Activated gamma-delta T cell treated with Interleukin-2 at 50 U/mL for 16 hours (primary cell): ENCODE measurements around the gene FHOD3.

ENCODE experiments used
- DNase-seq: peaks from one replicate; pipeline ENCODE4 v3.0.0-alpha.2; 2020

The FHOD3 gene

DNA sequence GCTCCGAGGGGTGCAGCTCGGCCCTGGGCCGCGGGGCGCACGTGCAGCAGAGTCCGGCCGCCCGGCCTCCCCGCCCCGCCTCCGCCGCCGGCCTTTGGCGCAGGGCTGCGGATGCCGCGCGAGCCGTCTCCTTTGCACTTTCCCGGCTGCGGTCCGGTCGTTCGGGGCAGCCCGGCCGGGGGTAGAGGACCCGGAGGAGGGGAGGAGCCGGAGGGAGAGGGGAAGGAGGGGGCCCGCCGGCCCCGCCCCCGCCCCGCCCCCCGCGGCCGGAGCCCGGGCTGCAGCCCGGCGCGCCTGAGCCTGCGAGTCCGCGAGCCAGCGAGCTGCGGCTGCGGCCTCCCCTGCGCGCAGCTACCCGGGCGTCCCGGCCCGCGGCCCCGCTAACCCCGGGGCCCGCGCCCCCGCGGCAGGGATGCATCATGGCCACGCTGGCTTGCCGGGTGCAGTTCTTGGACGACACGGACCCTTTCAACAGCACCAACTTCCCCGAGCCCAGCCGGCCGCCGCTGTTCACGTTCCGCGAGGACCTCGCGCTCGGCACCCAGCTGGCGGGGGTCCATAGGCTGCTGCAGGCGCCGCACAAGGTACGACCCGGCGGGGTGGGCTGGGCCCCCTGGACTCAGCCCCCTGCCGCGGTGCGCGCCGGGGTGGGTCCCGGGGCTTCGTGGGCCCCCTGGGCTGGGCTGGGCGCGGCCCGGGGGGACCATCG, at the start of gene FHOD3:
FHOD3 (plus strand) TSS at position 297 of the 709 bp plus-strand sequence; CDS start at position 420, 123 bp downstream.
- no peak for DNase-seq

DNA sequence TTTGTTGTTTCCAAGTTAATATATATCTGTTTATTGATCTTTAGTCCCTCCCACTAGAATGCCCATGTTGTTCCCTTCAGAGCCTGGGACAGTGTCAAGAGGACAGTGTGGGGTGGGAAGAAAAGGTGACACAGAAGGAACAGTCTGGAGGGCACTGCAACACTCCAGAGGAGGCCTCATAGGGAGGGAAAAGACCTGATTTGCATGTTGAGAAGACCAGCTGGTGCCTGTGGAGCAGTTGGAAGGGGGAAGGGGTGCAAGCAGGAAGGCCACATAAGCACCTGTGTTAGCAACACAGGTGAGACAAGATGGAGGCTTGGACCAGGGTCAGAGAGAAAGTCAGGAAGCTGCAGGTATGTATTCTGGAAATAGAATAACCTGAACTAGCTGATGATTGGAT, 48.1 kb upstream of the FHOD3 start:
- no peak for DNase-seq

DNA sequence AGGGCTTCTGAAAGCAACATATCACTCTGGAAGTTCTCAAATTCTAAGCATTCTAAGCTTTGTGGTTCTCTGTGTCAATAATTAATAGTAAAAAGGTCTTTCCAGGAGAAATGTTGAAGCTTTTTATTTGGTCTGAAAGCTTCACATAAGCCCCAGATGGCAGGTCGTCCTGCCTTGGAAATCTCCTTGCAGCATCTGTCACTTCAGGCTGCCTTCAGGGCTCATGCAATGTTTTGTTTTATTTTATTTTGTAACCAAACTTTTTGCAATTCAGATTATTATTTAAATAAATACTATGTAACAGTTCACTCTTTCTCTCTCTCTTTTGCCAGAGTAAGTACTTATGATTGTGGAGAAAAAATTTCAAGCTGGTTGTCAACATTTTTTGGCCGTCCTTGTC, 46.7 kb upstream of the FHOD3 start:
- no peak for DNase-seq

DNA sequence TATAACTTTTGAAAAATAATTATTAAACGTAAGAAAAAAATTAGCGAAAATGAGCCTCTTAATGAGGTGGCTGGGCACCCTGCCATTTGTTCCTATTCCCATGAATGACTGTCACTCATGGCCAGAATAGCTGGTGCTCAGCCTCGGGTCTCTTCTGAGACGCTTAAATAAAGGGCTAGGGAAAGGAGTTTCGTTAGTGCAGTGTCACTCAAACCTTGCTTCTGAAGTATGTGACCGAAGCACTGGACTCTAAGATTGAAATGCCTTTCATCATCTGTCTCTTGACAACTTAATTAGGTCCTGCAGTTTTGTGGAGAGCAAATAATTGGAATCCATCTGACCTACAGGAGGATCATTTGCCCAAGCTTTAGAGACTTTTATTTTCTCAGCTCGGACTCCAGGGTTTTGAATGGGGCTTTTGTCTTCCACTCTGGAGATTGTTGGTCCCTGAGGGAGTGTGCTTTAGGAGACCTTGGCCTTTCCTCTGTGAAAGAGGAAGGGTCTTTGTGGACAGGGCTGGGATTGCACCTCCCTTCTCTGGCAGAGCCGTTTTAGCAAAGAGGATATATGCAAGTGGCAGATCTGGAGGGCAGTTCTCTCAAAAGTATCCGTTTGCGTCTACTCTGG, 42.3 kb upstream of the FHOD3 start:
- DNase-seq, result no peak

DNA sequence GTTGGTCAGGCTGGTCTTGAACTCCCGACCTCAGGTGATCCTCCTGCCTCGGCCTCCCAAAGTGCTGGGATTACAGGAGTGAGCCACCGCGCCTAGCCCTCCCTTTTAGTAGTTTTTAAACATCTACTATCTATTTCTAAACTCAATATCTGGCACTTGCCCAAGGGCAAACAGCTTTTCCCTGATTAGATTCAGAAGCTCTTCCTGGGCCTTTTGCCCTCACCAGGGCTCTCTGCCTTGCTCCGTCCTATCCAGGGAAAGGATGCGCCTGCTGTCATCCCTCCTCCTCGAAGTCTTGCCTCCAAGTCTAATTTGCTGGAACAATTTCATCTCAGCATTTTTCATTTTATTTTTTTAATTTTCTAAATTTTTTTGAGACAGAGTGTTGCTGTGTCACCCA, 41.4 kb upstream of the FHOD3 start:
- DNase-seq, result no peak

DNA sequence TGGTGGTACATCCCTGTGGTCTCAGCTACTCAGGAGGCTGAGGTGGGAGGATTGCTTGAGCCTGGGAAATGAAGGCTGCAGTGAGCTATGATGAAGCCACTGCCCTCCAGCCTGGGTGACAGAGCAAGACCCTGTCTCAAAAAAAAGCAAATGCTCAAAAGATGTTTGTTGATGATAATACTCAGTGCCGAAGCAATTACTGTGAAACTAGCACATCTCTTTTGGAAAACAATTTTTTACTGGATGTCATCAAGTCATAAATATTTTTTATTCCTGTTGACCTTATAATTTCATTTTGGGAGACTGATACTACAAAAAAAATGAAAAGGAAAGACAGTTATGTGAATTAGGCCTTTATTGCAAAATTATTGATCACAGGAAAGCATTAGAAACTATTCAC, 34.5 kb upstream of the FHOD3 start:
- DNase-seq, result no peak

DNA sequence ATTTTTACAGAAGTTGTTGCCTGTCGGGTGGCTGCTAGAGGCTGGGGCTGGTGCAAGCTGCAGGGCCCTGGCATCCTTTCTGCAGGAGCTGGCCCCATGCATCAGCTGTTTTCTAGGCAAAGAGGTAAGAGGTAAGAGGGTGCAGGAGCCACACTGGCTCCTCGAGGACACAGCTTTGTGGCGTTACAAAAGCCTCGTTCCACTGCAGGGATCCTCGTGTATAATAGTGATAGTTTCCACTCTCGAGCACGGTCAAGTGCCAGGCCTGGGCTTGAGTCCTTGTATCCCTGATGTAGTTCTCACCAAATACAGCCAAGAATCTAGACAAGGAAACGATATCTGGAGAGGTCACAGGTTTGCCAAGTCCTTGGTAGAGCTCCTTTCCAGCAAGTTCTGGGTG, 33.2 kb upstream of the FHOD3 start:
- DNase-seq, result no peak

DNA sequence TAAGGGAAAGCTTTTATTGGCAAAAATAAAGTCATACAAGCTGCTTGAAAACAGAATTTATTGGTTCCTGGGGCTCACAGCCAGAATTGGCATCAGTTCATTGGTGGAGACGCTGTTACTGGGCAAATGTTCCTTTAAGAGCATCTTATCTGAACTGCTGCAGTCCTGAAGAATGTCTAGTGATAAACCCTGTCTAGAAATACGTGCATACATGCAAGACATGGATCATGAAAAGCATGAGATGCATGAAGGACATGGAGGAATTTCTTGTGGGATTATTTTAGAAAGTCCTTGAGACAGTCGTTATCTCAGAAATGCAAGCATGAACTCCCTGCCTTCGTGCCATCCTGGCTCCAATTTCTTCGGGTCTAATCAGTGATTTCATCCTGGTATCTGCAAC, 32.5 kb upstream of the FHOD3 start:
- DNase-seq, result no peak

DNA sequence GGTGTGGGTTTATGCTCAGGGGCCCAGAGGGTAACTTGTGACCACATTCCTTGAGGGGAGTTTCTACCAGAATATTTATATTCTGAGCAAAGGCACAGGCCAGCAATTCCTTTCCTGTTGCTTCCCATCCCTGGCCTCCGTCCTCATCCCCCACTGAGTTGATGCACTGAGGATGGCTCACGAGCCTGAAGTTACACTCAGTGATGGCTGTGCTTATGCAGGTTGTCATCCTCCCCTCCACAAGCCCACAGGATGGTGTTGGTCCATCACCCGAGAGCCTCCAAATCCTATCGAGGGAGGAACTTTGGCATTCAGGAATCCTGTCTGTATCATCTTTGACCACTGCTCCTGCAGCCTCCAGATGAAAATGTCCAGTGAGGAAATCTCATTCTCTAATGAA, 28.4 kb upstream of the FHOD3 start:
- DNase-seq, result no peak

DNA sequence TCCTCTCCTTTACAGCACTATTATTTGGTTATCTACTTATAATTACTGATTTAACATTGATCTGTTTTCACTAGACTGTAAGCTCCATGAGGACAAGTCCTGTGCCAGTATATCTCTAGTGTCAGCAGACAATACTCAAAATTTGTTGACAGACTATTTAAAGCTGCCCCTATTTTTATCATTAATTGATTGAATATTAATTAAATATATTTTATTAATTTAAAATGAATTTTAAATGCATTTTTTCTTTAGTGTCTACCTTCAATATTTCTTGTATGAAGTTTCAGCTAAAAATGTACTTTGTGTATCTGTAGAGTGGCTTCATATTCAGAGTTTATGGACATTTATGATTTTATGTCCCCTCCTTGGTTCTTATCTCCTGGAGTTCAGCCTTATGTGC, 26.4 kb upstream of the FHOD3 start:
- no peak for DNase-seq

DNA sequence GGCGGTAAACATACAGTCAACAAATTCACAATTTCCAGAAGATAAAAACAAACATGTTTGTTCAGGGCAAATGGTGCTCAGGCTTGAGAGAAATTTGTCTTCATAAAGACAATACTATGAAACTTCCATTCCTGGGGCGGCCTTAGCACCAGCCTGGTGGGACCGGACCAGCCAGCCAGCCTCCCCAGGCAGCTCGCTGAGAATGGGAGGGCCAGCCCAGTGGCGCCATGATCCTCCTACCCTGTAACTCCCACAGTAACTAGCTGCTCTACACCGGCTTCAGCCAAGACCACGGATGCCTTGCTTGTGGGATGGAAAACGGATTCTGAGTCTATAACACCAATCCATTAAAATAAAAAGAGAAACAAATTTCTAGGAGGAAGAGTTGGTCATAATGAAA, 24.2 kb upstream of the FHOD3 start:
- DNase-seq, result no peak

DNA sequence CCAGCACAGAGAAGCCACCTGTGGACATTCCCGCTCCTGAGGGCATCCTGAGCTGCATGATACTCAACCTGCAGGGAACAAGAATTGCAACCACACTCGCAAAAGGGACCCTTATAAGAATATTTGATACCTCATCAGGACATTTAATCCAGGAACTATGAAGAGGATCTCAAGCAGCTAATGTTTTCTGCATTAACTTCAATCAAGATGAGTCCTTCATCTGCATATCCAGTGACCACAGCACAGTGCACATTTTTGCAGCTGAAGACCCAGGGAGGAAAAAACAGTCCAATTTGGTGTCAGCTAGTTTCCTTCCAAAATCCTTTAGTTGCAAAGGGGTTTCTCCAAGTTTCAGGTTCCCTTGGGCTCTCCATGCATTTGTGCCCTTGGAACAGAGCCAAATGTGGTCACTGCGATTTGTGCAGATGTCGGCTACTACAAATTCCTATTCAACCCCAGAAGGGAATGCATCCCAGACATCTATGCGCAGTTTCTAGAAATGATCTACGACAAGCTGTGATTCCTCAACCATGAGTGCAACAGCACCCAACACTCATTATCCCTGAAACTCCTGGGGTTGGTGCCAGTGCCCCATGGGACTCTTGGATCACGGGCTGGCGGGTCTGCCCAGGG, 23.3 kb upstream of the FHOD3 start:
- no peak for DNase-seq

DNA sequence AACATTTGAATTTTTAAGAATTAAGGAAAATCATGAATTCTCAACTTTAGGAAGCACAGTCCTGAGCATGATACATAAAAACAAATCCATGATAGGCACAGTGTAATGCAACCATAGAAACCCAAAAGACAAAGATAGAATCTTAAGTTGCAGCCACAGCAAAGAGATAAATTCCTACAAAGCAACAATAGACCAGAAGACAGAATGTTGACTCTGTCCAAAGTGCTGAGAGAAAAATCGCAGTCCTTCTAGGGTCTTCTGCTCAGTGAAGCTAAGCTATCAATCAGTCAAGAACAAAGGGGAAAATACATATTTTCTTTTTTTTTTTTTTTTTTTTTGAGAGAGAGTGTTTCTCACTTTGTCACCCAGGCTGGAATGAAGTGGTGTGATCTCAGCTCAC, 22.0 kb upstream of the FHOD3 start:
- DNase-seq, result no peak

DNA sequence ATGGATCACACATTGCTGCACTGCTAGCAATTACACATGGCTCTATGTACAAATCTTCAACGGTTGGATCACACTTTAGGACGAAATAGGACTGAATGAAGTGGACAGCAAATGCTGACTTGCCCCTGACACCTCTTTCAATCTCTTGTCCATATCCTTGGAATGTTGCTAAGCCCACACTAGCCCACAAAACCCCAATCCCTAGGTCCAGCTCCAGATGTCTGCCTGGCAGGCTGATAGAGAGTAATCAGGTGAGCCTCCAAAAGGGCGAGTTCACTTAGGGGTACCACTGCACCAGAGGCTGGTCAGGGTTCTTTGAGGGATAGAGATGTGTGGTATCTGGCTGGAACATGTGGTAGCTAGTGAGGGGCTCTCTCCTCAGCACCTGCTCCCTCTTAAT, 18.5 kb upstream of the FHOD3 start:
- DNase-seq, result no peak

DNA sequence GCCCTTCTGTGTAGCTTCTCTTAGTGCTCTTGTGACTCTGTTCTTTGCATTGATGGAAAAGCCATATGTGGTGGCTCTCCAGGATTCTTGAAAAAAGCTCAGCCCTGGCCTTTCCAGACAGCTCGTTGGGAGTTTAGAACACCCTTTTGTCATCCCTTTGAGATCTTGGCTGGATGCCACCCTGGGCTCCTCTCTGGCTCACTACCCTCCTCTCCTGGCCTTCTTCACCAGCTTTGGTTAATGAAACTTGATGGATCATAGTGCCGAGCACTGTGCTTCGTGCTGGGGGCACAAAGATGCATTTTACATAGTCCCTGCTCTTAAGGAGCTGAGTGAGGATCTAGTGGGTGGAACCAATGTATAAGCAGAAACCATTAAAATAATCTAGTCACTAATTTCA, 15.6 kb upstream of the FHOD3 start:
- DNase-seq, result no peak

DNA sequence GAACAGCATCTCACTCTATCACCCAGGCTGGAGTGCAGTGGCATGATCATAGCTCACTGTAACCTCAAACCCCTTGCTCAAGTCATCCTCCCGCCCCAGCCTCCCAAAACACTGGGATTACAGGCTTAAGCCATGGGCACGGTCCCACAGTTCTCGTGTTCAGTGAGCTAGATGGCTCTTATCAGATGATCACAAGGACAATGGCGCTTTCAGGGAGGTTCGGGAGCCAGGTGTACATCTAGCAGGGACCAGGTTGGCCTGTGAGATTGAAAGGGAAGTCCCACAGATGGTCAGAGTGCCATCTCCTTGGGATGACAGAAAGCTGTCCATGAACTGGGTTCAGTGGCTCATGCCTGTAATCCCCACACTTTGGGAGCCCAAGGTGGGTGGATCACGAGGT, 14.1 kb upstream of the FHOD3 start:
- no peak for DNase-seq

DNA sequence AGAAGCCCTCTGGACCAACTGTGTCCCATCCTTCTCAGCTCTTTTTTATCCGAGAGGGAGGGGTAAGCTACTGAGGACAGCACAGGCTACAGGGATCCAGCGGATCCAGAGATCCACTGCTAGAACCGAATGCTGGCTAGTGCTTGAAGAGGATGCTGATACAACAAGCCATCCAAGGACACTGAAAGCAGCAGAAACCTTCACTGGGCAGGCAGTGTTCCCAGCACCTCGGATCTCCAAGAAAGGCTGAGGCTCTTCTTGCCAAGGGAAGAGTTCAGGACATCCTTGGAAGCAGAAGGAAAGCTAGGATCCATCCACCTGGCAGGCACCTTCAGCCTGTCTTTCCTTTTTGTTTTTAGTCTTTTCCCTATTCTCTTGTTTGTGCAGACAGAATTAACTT, 13.2 kb upstream of the FHOD3 start:
- DNase-seq, result no peak

DNA sequence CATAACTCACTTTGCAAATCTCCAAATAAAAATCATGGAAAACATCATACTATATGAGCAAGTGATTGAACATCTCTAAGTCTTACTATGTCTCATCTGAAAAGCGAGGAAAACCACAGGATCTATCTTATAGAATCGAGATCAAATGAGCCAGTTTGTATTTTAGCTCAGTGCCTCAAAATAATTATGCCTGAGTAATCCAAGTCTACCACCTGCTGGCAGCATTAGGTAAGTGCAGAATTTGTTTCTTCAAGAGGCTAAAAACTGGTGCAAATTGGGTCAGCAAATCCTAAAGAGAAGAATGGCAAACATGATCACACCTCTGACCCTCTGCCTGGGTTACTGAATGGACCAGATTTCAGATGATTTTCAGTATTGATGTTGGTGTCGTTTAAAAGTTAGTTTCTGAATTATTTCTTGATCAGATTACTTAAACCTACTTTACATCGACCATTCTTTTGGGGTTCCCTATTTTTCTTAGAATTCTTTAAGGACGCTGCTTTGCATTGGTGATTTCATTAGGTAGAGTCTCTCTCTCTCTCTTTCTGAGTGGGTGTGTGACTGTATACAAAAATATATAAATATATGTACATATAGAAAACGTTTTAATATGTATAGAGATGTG, 12.7 kb upstream of the FHOD3 start:
- peak; percentile 34 for DNase-seq

DNA sequence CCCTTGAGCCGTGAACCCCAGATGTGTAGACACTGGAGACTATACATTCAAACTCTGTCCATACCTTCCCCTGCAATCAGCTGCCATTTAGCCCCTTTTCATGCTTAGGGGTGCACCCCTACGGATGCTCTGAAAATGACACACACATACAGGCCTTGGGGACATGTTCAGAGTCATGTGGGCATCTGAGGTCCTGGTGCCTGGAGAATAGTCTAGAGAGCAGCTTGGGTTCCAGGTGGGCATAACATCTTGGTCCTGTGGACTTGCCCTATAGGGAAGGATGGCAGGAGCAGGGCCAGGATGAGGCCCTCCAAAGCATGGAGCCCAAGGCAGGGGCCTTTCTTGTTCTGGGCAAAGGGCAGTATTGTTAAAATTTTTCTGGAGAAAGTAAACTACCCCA, 9.9 kb upstream of the FHOD3 start:
- no peak for DNase-seq

DNA sequence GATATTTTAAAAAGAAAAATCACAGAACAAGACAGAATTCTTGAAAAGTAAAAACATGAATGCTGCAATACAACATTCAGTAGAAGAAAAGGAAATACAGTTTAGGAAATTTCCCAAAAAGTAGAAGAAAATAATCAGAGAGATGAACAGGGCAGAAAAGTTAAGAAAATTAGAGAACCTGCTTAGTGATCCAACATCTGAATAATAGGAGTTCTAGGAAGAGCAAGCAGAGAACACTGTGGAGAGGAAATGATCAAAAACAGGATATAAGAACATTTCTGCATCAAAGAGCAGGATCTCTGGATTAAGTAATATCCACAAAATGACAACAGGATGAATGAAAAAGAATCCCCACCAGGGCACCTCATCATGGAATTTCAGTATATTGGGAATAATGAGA, 8.8 kb upstream of the FHOD3 start:
- no peak for DNase-seq

DNA sequence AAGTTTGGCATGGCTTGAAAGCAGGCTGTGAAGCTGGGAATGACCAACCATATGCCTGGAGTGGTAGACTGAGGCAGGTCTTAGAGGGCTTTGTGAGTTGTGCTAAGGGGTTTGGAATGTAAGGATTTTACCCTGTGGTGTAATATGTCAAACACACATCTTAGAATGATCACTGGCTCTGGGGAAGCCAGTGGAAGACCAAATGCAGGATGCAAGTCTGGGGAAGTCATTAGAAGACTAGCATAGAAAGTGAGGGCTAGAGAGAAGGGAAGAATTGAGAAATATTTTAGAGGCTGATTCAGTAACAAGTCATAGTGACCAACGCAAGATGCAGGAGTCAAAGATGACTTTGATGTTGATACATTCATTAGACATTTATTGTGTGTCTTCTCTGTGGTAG, 3.5 kb upstream of the FHOD3 start:
- no peak for DNase-seq

DNA sequence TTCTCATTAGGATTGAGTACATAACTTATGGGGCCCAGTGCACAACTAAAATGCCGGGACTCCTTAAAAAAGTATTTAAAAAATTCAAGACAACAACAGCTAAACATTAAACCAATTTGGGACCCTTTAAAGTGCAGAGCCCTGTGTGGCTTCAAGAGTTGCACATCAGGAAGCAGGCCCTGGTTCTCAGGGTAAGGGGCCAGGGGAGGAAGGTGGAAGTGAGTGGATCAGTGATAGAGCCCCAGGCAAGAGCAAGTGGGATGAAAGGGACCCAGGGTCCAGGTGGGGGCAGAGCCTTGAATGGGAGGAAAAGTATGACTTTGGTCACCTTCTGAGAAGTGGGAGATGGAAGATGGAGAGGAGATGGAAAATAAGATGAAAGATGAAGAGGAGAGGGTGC, 2.3 kb upstream of the FHOD3 start:
- DNase-seq, result no peak

DNA sequence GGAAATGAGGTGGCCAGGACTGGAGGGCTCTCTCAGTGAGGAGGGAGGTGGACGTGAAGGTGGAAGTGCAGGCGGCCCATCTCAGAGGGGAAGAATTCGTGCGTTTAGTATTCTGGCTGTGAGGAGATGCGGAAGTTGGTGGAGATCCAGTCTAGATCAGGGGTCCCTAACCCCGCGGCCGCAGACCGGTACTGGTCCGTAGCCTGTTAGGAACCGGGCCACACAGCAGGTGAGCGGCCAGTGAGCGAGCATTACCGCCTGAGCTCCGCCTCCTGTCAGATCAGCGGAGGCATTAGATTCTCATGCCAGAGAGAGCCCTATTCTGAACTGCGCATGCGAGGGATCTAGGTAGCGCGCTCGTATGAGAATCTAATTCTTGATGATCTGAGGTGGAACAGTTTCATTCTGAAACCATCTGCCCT, 1.6 kb upstream of the FHOD3 start:
- no peak for DNase-seq
